ENCODE measurements around the gene MAB21L4.

The MAB21L4 gene

DNA sequence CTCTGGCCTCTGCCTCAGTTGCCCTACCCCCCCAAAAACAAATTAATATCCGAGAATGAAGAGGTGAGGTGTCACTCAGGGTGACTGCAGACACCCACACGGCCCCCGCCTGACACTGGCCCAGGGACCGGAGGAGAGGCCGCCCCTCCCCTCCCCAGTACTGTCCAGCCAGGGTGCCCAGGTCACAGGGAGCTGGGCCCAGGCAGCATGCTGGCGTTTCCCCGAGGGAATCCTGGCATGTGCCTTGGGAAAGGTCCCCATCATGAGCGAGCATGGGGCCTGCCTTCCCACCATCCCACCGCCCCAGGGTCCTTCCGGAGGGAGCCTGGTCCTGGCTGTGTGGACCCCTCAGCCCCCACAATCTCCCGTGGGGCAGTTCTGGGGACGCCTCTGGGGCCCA is 3.0 kb downstream of the MAB21L4 start:
- DNase-seq, result no peak

DNA sequence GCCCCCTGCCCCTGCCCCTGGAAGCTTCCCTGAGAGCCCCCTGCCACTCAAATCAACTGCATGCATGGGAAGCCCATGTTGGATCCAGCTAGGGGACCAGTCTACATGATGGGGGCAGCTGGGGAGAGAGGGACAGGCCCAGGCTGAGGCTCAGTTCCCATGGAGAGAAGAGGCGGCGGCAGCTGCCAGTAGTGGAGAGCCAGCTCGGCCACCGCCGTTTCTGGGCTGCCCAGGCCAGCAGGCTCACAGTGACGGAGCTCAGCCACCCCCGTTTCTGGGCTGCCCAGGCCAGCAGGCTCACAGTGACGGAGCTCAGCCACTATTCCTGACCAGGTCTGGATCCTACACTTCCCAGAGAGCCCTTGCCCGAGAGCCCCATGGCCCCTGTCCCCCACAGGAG is 3.6 kb downstream of the MAB21L4 start:
- no peak for DNase-seq

DNA sequence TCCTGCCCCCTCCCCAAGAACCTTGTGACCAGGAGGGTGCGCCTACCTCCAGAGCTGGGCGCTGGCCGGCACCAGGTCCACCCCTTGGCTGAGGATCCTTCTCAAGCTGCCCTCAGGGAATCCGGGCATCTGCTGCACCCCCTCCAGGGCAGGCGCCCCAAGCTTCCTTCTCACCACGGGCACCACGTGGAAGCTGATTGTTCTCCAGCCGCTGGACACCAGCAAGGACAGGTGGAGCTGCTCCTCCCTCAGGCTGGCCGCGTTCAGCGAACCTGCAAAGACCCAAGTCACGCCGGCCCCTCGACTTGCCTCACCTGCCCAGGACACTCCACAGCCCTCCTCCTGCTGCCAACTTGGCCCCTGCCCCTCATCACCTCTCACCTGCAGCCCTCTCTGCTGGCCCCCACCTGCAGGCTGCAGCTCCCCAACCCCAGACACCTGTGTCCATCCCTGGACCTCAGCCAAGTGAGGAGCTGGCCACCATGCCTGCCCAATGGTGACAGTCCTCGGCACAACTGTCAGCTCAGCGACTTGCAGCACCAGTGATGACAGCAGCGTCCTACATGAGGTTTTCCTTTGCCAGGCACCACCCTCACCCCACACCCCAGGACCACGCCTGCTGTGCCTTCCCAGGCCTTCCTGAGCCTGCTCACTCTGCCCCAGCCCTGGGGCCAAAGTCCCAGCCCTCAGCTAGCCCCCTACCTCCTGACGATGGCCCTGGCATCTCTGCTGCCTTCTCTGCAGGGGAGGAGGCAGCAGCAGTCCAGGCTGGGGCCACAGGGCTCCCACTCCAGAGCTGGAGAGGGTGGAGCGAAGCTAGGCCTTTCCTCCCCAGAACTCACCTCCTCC is 4.2 kb downstream of the MAB21L4 start:
- DNase-seq, result no peak

DNA sequence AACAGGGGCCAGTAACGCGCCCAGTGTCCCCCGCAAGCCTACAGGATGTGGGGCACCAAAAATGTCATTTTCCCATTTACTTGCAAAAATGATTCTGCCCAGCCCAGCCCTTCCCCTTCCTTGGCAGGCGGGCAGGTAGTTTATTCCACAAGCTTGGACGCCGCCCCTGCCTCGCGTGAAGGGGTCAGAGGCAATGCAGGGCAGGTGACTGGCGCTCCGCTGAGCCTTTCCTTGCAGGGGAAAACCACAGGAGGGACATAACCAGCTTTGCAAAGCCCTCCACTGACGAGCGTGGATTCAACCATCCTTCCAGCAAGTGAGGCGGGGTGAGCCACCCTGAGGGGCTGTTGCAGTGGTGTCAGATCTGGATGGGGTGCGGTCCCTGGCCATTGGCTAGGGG is 5.3 kb downstream of the MAB21L4 start:
- no peak for DNase-seq

DNA sequence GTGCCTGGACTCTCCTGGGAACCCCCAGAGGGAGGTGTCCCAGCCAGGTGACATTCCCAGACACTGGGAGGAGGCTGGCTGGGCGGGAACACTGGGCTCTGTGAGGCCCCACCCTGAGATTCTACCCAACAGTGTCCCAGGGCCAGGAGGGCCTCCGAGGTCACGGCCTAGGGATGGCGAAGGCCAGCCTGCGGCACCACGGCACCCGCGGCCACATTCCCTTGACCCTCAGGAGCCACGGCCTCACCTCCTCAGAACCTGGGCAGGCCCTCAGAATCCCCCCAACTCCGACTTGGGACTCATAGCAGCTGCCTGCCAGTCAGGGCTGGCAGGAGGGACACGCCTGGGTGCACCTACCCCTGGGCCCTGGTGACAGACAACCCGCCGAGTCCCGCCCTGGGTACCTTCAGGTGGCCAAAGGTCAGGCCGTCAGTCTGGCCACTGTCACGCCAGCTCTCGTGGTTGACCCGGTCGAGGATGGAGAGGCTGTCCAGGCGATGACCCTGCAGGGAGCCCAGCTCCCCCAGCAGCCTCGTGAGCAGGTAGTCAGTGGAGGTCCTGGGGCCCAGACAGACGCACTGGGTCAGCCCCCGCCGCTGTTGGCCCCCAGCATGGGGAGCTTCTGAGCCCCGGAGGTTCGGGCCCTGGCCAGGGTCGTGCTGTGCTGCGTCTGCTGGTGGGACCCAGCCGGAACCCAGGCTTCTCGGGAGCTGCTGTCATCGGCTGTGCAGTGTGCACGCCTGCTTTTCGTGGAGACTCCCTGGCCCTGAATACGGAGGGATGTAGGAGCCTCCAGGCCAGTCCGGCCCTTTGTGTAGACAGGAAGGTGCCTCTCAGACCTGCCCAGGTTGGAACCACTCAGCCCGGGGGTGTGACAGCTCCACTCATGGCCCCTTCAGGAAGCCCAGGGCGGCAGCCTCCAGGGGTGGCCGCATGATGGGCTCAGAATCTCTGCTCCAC is 6.1 kb downstream of the MAB21L4 start:
- no peak for DNase-seq

DNA sequence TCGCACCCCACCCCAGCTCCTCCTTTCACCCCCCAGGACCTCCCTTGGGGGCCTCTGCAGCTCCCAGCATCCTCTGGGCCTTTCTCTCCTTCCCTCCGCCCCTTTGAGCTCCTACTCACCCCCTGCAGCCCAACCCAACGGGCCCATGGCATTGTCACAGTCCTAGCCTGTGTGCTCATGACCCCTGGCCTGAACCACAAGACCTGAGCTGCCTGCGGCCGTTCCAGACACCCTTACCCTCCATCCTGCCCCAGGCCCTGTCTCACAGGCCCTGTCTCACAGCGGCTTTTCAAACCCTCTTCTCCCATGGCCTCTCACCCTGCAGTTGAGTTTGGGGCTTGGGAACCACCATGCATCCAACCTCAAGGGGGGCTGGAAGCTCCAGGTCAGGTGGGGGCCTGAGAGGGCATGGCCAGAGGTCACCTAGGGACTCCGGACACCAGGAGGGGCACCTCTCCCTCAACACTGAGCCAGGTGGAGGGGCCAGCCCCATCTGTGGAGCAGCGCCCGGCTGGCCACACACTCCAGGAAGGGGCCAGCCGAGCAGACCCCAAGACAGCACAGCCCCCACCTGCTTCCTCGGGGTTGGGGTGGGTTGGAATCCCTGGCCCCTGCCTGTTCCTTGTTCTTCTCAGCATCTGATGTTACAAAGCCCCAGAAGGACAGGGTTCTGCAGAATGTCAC is 6.9 kb downstream of the MAB21L4 start:
- no peak for DNase-seq

DNA sequence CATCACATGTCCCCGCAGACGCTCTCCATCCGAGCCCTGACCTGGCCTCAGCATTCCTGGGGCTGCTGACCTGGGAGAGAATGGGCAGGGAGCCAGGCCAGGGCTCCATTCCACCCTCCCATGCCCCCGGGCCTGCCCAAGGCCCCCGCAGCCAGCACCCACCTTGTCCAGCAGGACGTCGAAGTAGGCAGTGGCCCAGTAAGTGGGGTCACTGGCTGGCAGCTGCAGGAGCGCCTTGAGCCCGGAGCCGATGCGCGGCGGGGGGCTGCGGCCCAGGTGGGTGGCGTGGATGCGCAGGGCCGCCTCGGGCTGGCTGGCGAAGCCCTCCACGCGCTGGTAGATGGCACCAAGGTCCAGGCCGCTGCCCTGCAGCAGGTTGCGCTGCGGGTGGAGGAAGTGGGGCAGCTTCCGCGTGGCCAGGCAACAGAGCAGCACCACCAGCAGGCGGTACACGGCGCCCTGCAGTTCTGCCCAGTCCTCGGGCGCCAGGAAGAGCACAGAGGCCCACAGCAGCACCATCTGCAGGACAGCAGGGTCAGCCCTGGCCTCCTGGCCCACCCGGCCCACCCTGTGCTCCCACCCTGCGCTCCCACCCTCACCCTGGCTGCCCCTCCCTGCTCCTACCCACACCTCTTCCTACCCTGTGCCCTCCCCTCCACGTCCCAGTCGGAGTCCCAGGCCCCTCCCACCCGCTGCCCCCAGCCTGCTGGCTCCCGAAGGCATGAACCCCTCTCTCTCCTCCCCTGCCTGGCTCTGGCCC is 7.6 kb downstream of the MAB21L4 start:
- no peak for DNase-seq

DNA sequence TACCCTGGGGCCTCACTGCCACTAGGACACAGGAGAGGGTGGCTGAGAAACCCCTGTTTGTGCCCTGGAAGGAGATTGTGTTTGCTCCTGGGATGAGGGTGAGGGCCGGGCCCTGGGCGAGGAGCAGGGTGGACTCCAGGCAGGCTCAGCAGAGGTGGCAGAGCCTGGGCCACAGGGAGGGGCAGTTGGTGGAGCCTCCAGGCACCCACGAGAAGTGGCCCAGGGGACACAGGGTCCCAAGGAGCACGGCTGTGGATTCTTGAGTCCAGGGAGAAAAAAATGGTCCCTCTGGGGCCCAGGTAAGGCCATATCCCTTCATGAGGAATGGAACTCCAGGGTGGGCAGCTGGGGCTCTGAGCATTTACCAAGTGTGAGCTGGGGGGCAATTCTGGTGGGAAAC is 8.3 kb downstream of the MAB21L4 start:
- DNase-seq, result no peak

DNA sequence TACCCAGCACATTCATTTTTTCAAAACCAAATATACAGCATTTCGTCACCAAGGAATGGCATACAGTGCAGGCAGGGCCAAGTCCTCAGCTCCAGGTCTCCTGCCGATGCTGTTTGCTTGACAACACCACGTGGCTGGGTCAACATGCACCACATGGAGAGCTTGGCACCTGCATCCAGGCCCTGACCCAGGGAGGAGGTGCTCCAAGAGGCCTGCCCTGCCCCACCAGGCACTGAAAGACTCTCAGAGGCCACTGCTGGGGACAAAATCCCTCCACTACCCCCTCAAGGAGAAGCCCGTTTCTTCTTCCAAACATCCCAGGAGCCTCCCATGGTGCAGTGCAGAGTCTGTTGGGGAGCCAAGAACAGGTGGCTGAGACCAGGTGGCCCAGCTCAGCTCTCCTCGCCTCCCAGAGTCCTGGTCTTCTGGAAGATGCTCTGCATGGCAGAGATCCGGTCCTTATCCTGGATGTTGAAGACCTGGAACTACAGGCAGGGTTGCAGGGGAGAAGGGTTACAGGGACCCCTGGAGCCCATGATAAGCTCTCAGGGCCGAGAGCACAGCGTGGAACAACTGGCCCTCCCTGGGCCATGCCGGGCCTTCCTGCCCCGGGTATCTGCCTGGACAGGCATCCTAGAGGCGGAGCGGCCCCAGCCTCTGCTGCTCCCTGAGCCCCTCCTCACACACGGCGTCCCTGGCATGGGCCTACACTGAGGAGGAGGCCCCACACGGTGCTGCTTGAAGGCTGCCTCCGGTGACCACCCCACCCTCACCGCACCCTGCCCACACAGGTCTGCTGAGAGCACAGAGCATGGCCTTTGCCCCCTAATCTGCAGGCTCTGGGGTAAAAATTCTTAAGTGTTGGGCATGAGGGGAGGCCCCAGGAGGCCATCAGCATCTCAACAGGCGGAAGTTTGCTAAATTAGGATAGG is 9.0 kb downstream of the MAB21L4 start:
- DNase-seq, result no peak

DNA sequence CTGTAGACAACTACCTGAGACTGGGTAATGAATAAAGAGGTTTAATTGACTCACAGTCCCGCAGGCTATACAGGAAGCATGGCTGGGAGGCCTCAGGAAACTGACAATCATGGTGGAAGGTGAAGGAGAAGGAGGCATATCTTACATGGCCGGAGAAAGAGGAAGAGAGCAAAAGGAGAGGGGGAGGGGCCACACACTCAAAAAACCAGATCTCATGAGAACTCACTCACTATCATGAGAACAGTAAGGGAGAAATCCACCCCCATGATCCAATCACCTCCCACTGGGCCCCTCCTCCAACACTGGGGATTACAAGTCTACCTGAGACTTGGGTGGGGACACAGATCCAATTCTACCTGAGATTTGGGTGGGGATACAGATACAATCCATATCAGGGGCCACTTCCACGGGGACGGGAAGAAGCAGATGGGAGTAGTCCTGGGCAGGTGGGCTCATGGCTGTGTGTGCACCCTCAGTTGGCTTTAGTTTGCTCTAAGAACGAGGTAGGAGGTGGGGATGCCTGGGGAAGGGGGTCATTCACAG is 9.9 kb downstream of the MAB21L4 start:
- no peak for DNase-seq

DNA sequence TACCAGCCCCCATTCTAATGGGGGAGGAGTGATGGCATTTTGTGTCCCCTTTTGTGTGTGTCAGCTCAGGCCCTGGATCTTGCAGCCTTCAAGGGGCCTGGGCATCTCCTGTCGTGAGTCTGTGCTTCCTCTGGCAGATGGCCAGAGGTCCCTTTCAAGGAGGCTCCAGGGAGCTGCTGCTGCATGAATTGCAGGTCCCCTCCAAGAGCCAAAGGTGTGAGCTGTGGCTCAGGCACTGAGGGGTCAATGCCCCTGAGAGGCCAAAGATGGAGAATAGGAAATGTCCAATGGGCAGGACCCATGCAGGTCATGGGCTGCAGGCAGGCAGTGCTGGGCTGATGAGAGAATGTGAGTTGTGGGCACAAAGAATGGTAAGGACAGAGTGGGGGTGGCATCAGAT is 10.4 kb downstream of the MAB21L4 start:
- no peak for DNase-seq

DNA sequence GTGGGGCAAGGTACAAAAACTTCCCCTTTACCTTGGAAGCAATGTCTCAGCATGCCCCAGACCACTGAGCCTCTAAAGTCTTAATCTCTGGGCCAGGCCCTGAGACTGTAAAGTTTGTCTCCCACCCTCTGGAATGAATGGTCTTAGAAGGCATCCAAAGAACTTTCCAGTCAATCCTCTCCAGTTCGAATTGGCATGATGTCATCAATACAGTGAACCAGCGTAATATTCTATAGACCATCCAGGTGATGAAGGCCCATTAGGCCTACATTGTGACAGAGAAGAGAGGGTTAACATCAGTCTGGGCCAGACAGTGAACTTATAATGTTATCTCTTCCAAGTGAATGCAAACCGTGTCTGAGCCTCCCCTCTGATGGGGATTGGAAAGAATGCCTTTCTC is 11.2 kb downstream of the MAB21L4 start:
- no peak for DNase-seq

DNA sequence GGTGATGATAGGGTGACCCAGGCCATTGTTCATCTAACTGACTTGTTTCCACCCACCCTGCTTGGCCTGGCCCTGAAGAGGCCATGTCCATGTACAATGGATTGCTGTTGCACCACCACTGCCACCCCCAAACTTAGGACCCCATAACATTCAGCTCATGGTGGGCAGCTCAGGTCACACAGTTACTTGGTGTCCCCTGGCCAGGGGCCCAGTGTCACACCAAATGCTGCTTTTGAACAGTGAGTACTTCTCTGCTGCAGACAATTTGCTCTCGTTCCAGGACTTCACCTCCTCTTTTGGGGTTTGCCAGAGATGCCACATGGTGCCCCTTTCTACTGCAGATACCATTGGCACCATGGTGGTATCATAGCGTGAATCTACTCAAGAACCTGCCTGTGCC is 11.7 kb downstream of the MAB21L4 start:
- no peak for DNase-seq

DNA sequence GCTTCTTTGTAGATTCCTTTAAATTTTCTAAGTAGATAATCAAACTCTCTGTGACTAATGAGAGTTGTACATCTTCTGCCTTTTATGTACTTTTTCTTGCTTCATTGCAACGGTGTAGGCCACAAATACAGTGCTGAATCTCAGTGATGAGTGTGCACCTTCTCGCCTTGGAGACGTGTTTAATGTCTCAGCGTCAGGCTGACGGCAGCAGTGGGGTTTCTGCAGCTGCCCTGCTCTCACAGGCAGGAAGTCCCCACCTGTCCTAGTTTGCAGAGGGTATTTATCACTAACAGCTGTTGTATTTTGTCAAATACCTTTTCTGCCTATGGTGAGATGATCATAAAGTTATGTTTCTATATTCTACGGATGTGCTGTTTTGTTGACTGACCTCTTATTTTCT is 14.0 kb downstream of the MAB21L4 start:
- no peak for DNase-seq

DNA sequence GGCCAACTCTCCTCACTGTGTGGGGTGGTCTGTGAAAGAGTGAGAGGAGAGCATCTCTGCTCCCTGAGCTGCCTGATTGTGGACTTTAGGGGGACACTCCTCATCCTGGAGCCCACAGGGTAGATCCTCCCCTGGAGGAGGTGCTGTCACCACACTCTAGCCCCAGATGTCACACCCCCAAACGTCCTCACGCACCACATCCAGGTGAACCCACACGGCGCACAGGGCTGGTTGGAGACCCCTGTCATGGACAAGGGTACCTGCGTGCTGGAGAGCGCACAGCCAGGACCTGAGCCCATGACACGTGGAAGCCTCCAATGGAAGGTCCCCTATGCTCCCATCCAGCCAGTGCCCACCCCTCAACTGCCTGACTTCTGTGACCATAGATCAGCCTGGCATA is 16.9 kb downstream of the MAB21L4 start:
- no peak for DNase-seq

DNA sequence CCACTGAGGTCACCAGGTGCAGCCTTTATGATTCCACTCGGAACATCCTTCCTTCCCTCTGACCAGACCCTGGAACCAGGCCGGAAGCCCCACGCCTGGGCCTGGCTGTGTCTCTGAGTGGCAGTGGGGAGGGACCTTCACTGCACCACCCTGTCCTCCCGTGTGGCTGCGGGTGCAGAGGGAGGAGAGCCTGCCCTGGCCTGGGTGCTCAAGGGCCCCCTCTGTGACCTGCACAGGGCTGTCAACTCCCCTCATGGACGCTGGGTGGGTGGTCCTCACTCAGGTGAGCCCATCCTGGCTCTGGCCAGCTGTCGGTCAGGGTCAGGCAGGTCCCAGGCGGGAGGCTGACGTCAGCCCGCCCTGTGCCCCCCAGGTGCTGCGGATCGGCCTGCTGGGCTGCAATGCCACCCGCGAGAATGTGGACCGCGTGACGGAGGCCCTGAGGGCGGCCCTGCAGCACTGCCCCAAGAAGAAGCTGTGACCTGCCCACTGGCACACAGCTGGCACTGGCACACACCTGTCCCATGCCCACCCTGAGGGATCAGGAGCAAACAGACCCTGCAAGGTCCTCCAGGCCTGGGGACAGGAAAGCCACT is 17.5 kb downstream of the MAB21L4 start:
- no peak for DNase-seq

DNA sequence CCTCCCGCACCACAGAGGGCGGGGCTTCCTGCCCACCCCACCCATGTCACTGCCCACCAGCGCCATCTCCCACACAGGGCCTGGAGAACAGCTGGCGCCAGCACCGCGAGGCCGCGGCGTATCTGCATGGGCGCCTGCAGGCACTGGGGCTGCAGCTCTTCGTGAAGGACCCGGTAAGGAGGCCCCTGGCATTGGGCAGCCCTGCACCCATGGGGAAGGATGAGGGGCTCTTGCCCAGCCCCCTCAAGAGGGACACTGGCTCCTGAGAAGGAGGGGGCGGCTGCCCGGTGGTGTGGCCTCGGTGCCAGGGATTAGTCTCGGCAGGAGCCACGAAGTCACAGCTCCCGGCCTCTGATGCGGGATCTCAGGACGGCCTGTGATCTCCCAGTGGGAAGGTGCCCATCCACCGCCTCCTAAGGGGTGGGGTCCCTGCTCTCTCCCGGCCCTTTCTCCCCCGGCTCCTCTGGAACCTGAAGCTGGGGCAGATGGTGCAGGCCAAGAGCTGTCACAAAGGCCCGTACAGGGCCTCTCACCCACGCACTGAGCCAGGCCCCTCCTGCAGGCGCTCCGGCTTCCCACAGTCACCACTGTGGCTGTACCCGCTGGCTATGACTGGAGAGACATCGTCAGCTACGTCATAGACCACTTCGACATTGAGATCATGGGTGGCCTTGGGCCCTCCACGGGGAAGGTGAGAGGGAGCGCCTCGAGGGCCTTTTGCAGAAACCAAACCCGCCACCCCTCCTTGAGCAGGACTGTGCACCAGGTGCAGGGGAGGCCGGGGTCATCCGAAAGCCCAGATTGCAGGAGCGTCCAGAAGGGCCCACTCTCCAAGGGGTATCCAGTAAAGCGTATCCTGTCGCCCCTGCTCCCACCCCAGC is 18.3 kb downstream of the MAB21L4 start:
- no peak for DNase-seq

DNA sequence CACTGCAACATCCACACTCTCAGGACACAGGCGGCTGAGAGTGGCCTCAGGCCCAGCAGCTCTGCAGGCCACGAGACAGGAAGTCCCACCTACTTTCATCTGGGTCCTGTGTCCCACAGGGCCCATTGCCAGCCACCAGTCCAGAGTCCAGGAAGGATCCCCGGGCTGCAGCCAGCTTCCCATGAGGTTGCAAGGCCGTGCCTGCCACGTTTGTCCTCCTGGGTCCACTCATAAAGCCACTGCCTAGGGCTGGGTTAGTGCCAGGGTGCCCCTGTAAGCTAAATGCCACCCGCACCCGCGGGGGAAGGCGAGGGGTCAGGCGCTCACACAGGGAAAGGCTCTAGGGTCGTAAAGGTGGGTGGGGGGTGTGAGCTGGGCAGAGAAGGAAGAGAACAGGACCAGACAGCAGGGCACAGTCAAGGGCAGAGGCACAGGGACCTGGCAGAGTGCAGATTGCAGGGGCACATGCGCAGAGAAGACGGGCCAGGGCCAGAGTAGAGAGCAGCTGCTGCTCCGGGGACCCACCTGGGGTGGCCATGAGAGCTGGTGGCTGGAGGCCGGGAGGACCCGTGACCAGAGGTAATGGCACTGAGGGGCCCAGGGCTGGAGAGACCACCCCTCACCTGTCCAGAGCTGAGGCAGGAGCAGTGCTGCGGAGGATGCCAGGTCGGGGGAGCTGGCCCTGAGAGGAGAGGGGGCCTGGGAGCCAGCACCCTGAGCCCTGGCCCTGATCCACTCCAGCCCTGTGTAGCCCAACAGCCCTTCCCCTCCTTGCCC is 19.3 kb downstream of the MAB21L4 start:
- no peak for DNase-seq

DNA sequence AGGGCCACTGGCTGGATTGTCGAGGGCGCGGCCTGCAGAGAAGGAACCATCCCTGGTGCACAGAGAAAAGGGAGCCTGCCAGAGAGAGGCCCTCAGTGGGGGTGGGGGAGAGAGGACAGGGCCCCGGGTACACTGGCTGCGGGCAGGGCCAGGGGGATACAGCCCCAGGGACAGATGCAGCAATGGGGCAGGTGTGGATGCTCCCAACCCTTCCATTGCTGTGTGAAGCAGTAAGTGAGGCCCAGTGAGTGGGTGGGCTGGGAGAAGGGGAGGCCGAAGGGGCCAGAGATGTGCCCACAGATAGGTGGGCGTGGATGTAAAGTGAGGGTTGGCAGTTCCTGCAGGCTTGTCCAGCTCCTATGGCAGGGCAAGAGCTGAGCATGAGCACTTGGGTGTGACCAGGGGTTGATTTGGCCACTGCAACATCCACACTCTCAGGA is 19.9 kb downstream of the MAB21L4 start:
- no peak for DNase-seq
